Activated CD8-positive, alpha-beta memory T cell treated with anti-CD3 and anti-CD28 coated beads for 24 hours (primary cell): ENCODE results near the gene NCAN.
A peak's percentile ranks its signal among the peaks of the same experiment; 100 is the strongest.
"Not testable (repeated sequence)": the region's sequence is repeated elsewhere in the genome, so short reads cannot be mapped to it uniquely, and the experiment has no call there.

Source experiments
- DNase-seq: peaks from one replicate; pipeline ENCODE4 v3.0.0-alpha.2; 2020

Gene NCAN

DNA sequence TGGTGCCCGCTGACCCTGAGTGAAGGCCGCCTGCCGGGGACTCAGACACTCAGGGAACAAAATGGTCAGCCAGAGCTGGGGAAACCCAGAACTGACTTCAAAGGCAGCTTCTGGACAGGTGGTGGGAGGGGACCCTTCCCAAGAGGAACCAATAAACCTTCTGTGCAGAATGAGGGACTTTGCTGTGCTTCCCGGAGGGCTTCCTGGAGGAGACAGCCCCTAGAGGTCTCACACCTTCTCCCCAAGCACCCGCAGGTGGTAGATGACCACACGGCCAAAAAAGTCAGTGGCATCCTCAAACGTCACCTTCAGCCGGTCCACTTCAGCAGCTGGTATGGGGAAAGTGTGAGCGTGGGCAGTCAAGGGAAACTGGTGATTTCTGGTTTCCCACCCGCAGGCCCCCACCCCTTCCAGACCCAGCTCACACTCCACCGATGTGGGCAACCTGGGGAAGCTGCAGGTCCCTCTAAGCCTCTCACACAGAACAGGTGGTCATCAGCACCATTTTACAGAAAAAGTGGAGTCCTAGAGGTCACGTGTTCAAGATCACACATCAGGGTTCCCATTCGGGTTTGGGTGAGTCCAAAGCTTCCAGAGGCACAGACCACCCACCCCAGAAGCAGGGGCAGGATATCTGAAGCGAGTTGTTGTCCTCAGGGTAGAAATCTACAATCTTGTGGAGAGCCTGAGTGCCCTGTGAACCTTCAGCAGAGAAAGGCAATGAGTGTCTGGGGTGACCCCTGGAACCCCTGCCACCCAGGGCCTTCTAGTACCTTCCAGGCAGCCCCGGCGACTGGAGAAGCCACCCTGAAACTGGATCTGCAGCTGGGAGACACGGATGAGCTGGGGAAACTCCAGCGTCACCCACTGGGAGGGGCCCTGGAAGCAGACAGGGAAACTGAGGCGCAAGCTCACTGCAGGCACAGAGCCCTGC is 9.8 kb upstream of the NCAN start:
- no peak for DNase-seq

DNA sequence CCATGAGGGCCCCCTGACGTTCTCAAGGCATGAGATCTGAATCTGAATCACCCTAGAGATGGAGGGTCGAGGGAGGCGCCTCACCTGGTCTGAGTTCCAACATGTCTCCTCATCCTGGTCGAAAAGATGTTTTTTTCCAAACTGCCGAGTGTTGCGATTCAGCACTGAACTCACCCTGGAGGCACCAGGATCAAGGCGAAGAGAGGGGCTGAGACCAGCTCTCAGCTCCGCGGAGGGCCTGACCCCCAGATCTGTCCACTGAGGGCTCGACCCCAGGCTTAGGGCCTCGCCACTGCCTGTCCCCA is 9.1 kb upstream of the NCAN start:
- no peak for DNase-seq

DNA sequence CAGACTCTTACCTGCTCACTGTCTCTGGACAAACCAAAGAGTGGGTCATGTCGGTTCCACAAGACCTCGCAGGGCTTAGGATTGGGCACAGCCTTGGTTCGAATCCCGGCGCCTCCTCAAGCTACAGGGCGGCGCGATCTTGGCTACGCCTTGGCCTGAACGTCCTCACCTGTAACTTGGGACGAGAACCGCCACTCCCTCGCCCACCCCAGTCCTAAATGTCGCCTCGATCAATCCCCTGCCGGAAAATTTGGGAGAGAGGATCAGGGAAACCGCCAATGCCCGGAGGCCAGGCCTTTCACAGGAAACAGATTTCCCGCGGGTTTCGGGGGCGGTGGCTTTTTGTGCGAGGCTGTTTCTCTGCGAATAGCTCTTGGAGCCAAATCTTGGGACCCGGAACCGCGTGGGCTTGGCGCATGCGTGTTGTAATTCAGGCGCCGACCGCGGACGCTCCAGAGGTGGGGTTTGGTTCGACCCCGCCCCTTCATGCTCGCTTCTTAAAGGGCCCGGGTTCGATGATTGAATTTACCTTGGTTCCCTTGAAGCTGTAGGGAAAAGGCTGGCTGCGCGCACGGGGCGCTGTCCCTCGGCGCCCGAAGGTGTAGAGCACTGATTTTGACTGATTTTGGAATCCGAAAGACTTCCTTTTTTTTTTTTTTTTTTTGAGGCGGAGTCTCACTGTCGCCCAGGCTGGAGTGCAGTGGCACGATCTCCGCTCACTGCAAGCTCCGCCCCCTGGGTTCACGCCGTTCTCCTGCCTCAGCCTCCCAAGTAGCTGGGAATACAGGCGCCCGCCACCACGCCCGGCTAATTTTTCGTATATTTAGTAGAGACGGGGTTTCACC is 8.5 kb upstream of the NCAN start, which contains the start of gene NR2C2AP:
TSS of gene NR2C2AP (minus strand) at position 403 of the 845 bp plus-strand sequence. CDS start at position 49, 354 bp downstream.
- peak; percentile 96 for DNase-seq

DNA sequence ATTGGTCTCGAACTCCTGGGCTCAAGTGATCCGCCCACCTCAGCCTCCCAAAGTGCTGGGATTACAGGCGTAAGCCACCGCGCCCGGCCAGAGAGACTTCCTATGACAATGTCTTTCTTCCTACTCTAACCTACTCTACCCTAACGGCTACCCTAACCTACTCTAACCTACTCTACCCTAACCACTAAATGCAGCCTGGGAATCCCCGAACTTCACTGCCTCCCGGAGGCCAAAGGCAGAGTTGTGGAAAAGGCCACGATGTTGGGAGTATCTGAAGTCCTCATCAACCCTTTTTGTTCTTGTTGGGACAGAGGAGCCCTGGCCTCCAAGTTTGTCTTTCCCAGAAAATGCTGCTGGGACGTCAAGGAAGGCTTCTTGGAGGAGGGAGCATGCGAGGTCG is 7.6 kb upstream of the NCAN start:
- DNase-seq, result no peak

DNA sequence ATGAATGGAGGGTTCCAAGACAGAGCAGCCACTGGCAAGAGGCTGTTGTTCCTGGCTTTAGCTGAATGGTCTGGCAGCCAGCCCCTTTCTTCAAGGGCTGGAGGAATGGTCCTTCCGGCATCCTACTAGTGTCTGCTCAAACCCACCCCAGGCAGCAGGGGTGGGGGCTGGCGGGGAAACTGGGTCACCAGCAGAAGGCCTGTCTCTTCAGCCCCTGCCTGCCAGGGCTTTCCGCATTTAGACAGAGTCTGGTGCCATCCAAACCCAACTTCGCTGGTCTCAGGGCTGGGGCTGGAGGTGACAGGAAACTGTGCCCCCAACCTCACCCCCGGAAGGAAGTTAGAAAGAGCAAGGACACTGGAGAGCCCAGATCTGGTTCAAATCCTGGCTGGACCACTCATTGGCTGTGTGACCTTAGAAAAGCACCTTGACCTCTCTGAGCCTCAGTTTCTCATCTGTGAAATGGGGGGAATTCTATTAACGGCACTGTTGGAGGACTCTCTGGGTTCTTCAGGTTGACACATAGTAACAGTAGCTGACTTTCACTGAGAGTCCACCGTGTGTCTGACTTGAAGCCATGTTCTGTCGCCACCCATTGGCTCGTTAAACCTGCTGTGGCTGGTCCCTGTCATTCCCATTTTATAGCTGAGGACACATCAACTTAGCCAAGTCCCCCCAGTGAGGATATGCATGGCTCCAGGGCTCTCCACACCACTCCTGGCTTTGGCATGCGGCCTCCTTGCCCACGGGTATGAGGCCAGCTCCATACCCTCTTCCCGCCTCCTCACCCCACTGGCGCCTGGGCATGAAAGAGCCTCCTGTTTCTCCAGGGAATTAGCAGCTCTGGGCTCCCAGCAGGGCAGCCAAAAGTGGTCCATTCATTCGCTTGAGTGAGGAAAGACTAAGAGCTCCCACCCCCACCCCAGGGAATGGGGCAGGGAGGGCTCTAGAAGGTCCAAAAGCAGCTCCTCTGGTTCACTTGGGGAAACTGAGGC is 6.0 kb upstream of the NCAN start:
- DNase-seq, result no peak

DNA sequence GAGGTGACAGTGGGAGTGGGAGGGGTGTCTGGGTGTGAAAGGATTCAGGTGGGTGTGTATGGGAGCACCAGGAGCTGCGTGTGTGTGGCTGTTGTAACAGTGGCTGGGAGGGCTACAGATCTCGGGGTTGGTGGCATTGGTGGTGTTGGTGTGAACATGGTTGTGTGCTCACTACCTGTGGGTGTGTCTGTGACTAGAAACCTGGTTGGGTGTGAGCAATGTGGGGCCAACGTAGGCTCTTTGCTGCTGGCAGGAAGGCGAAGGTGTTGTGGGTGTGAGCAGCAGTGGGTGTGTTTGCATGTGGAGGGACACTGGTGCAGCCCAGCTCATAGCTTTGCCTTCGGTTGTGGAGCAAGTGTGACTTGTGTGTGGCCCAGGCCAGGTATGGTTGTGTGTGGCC is 4.8 kb upstream of the NCAN start:
- DNase-seq, result no peak

DNA sequence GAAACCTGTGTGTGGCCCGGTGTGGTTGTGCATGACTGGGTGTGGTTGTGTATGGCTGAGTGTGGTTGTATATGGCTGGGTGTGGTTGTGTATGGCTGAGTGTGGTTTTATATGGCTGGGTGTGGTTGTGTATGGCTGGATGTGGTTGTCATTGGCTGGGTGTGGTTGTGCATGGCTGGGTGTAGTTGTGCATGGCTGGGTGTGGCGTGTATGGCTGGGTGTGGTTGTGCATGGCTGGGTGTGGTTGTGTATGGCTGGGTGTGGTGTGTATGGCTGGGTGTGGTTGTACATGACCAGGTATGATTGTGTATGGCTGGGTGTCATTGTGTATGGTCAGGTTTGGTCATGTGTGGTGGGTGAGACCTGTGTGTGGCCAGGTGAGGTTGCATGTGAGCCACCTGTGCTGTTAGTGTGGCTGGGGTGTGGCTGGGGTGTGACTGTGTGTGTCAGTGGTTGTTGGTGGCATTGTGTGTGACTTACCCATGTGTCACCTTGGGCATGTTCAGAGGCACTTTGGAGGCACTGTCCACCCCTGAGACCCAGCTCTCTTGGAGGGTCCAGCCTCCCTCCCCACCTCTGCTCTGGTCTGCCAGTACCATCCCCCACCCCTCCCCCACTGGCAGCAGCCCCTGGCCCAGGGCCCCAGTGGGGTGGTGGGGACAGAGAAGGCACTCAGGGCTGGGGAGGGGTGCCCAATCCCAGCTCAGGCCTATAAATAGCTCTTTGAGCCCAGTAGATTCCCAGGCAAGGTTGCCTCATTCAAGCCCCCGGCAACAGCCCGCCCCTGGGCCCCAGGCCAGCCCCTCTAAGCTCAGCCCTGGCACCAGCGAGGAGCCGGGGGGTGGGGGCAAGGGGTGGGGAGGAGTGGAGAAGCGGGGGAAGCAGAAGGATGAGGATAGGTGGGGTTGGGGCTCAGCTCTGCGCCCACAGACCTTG is 3.9 kb upstream of the NCAN start:
- no peak for DNase-seq

DNA sequence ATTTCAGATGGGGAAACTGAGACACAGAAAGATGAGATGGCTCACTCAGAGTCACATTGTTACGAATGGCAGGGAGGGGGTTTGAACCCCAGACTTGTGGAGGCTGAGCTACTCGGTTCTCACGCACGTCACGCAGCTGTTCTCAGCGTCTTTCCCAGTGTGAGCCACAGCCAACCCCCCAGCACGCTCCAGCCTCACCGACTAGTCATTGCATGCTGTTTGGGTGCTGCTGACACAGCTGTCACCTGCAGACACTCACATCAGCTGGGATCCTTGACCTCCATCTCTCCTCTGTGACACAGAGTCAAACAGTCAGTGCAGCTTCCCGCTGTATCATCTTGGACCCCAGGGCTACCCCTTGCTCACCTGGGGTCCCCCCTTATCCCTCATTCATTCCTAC is 2.4 kb upstream of the NCAN start:
- DNase-seq, result no peak

DNA sequence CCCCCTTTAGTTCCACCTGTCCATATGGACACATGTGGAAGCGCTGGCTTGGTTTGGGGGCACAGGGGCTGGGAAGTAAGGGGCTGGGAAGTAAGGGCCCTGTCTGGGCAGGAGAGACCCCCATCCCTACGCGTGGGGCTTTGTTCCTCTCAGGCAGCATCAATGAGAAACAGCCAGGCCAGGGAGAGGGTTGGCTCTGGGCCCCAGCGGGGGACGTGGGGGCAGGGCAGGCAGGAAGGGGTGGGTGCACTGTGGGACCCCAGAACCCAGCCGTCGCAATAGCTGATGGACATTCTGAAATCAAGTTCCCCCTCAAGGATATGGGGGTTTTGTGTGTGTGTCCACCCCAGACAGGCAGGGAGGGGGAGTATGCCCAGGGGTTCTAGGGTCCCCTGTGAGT is 1.2 kb downstream of the NCAN start:
- DNase-seq, result no peak

DNA sequence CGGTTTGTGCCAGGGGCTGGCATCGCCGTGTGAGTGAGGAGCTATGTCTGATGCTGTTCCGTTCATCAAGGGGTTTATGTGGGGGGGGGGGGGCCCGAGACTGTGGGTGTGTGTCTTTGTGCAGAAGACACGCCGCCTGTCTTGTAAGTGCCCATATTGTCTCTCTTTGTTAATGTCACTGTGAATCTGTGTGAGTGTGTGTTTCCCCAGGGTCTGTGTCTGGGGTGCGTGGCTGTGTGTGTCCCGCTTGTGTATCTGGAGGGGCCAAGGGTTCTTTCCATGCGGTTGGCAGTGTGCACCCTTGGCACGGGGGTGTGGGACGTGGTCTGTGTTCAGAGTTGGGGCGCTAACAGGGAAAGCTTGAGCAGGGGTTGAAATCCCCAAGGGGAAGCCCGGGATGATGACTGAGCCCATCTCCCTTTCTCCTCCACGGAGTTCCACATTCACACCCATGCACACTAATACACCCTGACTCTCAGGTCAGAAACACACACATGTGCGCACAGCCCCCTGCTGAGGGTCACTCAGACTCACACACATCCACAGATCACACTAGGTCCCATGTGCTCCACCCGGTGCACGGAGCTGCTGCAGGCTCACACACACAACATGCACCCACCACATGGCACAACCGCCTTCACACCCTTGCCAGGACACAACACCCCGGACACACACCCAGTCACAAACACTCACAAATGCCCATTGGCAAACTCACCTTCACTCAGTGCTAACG is 1.8 kb downstream of the NCAN start:
- DNase-seq, result no peak

DNA sequence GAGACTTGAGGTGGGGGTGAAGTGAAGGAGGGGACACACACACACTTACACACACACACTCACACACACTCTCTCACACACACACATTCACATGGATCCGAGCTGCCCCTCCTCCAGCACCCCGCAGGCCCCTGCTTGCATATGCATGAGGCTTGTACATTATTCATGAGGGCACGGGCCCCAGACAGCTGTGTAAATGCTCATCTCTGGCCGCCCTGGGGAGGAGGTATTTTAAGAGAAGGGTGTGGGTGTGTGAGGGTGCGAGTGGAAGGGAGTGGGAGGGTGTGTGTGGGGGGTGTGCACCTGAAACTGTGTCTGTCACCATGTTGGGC is 2.4 kb downstream of the NCAN start:
- no peak for DNase-seq

DNA sequence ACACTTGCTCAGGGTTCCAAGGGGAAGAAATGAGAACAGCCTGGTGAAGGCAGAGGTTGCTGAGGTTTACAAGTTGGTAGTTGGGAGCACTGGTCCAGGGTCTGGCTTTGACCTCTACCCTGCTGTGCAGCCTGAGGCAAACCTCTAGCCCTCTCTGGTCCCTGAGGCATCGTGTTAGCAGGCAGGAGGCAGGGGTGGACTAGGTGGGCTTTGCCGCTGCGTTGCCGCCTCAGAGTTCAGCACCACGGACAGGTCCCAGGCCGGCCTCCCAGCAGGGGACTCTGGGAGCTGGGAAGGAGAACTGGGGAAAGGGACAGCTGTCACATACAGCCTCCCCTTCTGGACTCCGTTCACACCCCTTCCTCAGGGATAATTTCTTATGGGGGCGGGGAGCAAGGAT is 3.1 kb downstream of the NCAN start:
- no peak for DNase-seq

DNA sequence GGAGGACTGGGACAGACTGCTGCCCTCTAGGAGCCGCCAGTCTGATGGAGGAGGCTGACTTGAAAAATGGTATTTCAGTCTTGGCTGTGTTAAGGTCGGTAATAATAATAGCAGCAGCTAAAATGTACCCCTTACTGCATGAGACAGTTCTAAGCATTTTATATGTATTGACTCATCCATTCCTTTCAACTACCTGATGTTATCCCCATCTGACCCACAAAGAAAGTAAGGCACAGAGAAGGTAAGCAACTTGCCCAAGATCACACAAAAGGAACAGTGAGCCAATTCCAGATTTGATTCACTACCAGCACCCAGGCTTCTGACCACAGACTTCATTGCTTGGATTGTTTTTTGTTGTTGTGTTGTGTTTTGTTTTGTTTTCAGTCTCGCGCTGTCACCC is 4.0 kb downstream of the NCAN start:
- no peak for DNase-seq

DNA sequence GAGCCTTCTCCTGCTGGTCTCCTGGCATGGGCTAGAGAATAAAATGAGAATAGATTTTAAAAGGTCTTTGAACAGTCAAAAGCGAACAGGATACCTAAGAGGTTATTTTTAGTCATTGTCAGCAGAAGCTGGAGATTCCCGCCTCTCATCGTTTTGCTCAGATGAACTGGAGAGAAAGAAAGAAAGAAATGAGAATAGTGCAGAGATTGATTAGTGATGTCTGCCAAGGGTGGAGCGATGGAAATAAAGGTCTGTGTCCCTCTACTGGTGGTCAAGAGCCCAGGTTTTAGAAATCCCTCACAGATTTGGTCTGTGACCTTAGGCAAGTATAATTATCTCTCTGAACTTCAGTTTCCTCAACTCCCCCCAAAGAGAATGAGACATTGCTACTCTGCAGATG is 5.3 kb downstream of the NCAN start:
- DNase-seq, result no peak

DNA sequence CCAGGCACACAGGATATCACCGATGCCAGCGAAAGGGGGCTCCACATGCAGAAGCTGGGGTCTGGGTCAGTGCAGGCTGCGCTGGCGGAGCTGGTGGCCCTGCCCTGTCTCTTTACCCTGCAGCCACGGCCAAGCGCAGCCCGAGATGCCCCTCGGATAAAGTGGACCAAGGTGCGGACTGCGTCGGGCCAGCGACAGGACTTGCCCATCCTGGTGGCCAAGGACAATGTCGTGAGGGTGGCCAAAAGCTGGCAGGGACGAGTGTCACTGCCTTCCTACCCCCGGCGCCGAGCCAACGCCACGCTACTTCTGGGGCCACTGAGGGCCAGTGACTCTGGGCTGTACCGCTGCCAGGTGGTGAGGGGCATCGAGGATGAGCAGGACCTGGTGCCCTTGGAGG is 7.2 kb downstream of the NCAN start:
- DNase-seq, result no peak

DNA sequence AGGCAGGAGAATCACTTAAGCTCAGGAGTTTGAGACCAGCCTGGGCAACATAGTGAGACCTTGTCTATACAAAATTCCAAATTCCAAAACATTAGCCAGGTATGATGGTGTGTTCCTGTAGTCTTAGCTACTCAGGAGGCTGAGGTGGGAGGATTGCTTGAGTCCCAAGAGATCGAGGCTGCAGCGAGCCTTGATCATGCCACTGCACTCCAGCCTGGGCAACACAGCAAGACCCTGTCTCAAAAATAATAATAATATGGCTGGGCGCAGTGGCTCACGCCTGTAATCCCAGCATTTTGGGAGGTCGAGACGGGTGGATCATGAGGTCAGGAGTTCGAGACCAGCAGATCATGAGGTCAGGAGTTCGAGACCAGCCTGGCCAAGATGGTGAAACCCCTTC is 9.2 kb downstream of the NCAN start:
- DNase-seq, result not testable (repeated sequence)

DNA sequence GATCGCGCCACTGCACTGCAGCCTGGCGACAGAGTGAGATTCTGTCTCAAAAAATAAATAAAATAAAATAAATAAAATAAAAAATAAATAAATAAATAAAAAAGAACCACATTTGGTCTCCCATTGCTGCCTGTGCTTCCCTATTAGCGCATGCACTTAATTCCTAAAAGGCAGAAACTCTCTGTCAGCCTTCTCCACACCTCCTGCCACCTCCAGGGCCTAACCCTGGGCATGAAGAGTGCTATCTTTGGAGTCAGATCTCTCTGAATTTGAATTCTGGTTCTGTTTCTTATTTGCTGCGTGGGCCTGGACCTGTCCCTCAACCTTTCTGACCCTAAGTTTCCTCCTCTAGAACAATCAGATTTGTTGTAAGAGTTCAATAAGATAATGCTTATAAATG is 11.3 kb downstream of the NCAN start:
- DNase-seq, result no peak

DNA sequence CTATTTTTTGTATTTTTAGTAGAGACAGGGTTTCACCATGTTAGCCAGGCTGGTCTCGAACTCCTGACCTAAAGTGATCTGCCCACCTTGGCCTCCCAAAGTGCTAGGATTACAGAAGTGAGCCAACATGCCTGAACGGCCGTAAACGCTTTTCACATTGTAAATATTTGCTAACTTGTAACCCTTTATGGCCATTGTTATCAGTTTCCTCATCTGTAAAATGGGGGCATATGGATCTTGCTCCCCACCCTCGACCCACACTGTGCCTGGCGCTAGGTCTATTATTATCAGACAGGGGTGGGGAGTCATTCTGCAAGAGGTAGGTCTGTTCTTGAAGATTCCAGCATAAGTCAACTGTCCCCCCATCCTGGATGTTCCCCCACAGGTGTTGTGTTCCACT is 11.9 kb downstream of the NCAN start:
- no peak for DNase-seq

DNA sequence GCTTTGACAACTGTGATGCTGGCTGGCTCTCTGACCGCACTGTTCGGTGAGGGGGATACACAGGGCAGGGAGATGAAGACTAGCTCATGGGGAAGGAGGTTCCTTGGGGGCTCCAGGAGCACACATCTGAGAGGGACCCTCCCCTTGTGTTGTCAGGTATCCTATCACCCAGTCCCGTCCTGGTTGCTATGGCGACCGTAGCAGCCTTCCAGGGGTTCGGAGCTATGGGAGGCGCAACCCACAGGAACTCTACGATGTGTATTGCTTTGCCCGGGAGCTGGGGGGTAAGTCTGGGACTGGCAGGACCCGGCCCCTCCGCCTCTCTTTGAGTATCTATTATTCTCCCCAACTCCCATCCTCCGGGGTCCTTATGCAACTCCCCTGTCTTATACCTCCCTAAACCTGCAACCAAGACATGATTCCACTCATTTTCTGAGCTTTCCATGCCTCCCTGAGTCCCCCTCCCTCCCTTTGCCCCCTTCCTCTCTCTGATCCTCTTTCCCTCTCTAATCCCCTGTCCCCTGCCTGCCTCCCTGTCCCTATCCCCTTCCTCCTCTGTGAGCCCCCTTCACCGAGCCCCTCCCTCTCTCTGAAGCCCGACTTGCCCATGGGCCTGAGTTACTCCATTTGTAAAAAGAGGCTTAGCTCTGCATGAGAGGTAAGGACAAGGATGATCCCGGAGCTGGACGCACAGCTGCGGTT is 12.5 kb downstream of the NCAN start:
- no peak for DNase-seq

DNA sequence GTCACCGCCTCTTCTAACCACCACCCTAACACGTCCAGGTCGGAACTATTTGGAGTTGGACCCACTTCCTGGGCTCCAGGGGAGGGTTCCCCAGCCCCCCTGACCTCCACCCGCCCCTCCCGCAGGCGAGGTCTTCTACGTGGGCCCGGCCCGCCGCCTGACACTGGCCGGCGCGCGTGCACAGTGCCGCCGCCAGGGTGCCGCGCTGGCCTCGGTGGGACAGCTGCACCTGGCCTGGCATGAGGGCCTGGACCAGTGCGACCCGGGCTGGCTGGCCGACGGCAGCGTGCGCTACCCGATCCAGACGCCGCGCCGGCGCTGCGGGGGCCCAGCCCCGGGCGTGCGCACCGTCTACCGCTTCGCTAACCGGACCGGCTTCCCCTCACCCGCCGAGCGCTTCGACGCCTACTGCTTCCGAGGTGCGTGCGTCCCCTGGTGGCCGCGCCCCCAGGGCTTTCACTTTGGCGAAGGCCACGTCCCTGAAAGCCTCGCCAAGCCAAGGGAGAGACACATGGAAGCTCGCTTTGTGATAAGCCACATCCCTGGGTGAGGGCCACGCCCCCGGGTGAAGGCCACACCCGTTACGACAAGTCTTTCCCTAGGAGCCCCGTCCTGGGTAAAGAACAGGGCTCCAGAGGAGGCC is 13.2 kb downstream of the NCAN start:
- DNase-seq, result peak; percentile 88
